GM10847 (cell line): ENCODE measurements around the gene KIF1A.

Experiments used
- POLR2A ChIP-seq: IDR thresholded peaks from 2 replicates; pipeline ENCODE4 v1.6.1; 2011; ENCODE audit not compliant: insufficient read length; ENCODE audit errors: extremely low read depth

The KIF1A gene

DNA sequence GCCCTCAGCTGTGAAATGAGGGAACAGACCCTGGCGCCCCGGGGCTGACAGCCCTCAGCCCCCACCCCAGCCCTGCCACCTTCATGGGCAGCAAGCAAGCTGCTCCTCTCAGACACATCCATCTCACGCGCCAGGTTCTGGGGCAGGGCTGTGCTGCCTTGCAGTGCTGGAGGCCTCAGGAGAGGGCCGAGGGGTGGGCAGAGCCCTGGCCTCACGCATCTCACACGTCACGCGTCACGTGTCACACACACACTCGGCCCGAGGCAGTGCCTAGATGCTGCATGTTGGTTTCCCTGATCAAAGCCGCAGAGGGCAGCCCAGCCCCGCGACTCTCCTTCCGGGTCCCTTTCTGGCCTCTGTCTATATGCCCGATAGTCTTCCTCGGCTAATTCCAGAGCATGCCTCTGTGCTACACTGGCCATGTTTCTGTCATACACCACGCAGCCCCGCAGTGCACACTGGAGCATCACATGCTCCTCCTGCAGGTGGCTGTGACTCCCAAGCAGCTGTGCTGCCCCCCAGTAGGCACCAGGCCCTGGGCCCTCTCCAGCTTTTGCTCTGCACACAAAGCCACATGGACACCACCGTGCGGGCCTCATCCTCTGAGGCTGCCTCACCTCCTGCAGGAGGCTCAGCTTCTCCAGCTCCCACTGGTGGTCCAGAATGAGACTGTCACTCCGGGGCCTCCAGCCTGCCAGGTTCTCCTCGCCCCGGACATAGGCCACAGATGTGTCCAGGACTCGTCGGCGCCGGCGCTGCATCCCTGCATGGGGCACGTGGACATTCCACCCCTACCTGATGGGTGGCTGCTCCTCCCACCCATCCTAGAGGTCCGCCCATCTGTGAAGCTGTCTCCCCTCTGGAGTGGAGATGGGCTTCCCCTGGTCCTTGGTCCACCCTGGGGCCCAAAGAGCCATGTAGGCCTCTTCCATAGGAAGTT lies 97.0 kb downstream of the KIF1A start:
- TF ChIP-seq POLR2A, result no peak

DNA sequence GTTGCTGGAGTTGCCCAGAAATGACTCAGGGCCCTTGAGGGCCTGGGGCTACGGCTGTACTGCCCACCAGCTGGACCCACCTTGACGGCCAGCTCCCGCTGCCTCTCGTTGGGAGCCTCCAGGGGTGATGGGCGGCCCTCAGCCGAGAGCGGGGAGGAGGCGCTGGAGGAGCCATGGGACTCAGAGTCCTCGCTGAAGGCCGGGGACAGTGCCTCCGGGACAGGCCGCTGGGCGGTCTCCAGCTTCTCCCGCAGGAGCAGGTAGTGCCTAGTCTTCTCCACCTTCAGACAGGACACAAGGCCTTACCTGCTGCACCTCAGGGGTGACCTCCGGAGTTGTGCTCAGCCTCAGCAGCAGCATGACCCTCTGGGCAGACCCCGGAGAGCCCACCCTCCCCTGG lies 97.6 kb downstream of the KIF1A start:
- TF ChIP-seq POLR2A, result no peak

DNA sequence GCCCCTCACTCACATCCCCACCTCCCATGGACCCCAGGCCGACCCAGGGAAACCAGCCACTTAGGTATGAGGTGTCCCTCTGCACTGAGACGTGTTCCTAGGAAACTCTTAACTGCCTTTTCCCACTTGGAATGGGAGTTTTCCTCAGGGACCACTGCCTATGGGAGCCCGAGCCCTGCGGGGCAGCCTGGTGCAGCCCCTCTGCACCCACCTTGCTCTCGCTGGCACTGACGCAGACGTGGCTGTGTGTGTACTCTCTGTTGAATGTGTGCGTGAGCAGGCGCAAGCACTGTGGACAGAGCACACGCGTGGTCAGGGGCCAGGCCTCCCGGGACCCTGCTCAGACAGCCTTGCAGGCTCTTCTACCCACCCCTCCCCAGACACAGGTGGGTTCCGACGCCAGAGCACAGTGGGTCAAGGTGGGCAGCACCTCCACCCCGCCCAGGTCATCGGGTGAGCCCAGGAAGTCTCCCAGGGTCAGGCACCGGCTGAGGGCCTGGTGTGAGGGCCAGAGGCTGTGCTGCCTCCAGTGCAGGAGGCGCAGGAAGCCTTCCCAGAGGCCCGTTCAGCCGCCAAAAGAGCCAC lies 98.3 kb downstream of the KIF1A start:
- no peak for TF ChIP-seq POLR2A

DNA sequence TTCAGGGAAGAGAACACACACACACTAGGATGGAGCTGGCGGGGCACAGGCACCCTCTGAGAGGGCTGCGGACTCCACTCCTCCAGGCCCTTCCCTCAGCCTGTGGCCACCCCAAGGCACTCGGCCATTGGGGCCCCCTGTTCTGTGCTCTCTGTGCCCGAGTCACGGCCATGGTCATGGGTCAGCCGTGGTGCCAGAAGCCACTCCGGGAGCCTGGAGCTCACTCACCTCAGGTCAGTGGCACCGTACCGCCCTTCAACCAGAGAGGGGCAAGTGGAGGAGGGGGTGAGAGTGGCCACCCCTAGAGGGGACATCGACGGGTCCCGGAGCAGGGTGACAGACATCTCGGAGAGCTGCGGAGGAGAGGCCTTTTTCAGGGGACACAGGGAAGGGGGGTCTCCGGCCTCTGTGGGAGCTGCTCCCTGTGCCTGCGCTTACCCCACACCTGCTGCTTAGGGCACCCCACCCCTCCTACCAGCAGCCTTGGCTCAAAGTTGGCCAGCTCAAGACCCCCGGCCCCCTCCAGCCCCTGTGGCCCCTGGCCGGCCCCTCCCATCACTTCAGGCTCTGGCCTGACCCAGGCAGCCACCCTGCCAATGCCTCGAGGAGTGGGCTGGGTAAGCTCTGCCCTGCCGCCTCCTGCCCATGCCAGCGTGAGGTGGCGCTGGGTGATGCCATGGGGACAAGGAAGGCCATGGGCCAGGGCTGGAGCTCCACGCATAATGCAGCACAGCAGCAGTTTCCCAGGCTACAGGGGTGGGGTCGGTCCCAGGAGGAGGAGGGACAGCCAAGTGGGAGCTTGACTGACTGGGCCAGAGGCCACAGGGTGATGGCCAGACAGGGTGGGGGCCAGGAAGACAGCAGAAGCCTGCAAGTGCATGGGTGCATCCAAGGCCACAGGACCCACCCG lies 99.1 kb downstream of the KIF1A start:
- TF ChIP-seq POLR2A, result no peak

DNA sequence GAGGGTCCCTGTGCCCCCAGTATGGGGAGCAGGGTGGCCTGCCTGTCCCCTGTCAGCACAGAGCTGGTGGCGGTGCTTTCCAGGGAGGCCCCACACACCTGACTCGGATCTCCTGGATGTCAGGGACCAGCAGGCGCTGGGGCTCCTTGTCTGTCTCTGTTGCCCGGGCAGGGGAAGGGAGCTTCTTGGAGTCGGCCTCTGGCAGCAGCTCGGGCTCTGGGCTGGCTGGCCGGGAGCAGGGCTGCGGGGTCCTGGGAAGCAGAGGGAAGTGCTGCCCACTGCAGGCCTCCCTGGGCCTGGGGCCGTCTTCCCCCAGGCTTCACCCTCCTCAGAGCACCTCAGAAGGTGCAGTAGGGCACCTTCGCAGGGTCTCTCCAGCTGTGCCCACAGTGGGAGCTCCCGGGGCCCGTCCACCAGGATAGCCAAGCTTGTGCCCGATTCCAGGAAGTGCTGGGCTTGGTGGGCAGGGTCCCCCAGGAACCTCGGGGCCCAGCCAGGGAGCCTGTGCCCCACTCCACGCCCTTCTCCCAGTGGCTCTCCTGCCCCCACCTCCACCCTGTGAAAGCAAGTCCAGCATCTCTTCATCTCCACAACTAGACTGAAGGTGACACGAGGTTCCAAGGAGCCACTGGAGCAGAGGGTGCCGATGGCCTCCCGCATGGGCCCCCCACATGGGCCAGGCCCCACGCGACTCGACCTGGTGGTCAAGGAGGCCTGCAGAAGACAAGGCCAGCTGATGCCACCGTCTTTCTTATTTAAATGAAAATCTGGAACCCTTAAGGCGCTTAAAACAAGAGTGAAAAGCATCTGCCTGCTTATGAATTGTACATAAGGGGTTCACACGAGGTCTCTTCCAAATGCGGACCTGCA lies 100.1 kb downstream of the KIF1A start:
- TF ChIP-seq POLR2A, result no peak

DNA sequence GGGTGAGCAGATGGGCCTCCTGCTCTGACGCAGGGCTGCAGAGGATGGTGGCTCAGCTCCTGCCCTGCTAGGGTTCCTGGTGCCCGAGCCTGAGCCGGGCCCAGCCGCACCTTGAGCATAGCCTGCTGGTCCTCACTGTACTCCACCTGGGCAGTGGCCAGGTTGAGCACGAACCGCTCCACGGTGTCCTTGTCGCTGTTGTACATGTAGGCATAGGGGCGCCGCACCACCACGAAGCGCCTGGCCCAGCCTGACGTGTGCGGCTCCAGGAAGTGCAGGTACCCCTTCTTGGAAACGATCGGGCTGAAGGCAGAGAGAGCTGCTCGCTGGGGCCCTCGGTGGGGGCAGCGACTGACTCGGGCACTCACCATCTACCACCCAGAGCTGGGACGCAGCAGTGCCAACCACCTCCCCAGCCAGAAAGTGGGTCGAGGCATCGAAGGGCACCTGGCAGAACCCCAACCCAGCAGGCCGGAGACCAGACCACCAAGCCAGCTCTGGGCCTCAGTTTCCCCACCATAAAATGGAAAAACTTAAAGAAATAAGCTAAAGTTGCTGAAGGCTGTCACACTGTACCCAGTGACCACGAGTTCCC lies 101.0 kb downstream of the KIF1A start:
- no peak for TF ChIP-seq POLR2A

DNA sequence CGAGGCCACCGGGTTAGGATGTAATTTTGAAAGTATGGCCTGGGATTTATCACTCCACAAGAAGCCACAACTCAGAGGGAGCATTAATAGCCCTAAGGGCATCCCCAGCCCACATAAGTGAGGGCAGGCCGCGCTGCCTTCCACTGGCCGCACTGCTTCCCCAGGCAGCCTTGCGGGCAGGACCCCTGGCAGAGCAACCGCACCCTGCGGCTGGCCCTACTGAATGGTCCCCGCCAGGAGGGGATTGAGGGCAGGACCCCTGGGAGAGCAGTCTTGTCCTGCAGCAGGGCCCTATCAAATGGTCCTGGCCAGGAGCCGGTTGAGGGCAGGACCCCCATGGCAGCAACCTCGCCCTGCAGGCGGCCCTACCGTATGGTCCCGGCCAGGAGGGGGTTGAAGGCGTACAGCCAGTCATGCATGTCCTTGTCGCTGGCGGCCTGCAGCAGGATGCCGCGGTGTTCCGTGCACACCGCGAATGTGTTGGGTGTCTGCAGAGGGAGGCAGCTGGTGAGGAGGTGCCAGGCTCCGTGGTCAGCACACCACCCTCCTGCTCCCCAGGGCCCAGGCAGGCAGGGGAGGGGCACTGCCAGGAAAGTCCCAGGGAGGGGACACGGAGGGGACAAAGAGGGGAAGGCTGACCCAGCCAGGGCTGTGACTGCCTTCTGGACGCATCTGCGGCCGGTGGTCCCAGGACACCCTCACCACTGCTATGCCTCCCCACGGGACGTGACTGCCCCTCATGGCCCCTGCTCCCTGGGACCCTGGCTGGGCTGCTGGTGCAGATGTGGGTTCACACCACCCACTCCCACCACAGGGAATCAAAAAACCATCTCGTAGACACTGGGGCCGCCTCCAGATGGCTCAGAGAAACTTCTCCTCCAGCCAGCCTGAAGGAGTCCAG lies 102.1 kb downstream of the KIF1A start:
- no peak for TF ChIP-seq POLR2A

DNA sequence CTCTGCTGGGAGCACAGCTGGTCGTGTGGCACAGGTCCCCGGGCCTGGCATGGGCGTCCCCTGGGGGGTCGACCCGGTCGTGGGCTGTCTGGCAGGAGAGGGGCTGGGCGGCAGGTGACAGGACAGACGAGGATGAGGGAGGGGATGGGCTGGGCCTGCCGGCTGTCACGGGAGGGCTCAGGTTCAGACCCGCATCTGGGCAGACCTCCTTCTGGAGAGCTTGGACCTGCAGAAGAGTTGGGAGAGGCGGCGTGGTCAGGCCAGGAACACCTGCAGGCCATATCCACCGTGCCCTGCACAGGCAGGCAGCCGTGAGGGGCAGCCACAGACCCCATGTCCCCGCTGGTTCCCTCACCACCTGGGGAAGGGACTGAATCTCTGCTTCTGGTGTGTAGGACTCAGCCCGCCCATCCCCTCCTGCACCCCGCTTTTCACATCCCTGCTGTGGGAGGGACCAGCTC lies 102.8 kb downstream of the KIF1A start:
- no peak for TF ChIP-seq POLR2A

DNA sequence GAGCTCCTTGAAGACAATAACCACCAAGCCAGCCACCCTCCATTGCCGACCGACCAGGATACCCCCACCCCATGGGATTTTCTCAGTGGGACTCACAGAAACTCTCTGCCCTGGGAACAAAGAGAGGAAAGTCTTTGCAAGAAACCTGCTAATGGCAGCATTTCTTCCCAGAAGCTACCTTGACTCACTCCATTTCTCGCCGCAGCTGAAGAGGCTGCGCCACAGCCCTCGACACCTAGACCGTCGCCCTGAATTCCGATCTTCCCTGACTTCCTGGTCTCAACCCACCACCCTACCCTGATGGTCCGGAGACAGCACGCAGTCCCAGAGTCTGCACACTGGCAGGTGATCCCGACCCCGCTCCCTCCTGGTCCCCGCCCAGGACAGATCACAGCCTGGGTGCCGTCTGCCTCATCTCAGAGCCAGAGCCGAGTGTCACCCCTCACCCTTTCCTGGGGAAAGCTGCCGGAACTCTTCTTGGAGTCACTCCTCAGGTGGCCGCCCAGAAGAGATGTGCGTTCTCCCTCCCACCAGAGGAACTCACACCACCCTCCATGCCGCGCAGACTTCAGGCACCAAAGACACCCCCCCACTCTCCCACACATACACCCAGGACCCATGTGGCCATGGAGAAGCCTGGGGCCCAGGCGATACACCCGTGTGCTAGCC lies 103.8 kb downstream of the KIF1A start:
- TF ChIP-seq POLR2A, result no peak

DNA sequence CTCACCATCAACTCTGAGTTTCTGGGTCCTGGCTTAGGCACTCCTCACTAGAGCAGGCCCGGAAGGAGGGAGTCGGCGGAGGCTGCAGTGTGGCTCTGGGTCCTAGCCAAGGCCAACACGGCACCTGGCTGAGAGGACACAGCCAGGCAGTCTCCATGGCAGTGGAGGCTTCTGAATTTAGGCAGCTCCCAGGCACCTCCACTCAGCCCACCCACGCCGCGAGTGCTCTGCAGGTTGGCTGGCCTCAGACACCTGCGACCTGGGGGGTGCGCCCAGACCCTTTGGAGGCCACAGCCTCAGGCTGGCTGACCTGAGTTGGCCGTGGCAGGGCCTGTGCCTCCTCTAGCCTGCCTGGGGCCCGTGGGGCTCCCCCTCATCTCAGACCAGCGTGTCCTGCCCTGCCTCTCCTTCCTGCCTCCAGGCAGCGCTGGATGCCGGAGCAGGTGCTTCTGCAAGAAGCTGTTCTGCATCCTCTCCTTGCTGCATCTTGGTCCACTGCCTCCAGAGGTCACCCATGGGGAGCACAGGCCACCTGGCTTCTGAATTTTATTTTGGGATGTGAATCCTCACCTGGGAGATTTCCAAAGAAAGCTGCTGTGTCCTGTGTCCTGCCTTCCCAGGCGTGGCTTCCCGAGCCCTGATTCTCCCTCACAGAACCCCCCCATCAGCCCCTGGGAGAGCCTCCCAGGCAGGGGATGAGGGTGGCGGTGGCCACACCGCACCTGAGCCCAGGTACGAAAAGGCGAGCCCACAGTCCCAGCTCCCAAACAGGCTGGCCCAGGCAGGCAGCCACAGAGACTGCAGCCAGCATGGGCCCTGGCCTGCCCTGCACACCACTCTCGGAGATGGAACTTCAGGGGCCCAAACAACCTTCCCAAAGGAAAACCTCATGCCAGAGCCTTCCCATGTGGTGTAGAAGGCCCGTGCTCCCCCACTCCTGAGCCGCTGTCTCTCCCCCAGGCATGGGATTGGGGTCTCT lies 105.0 kb downstream of the KIF1A start:
- TF ChIP-seq POLR2A, result no peak

DNA sequence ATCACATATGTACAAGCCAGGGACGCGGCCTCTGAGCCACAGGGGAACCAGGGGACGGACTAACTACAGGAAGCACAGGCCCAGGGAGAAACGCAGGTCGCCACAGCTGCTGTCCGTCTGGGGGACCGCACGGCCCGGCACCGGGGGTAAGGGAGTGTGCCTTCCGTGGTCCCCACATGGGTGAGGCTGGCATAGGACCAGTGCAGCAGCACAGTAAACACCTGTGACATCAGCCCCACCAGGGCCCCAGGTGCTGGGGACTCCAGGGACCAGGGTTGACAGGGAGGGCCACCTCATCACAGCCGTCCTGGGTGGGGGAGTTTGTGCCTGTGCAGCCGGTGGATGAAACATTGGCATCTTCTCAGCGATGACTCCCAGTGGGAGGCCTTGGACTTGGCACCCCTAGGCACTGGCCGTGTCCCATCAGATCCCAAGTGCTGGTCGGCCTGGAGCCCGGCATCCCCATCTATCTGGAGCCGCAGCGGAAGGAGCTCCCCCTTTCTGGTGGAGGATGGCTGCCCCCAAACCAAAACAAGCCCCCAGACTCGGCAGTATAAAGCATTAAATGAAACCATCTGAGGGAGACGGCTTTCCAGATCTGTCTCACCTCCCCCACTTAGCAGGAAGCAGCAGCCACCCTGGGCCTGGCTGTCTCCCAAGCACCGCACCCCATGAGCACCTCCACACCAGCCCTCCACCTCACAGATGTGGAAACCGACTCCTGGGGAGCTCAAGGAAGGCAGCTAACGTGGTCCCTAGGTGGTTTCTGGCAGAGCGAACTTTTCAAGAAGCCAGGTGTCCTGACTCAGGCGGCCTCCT lies 105.9 kb downstream of the KIF1A start:
- TF ChIP-seq POLR2A, result no peak
